Neuronal stem cell (in vitro differentiated cells): Measurements from ENCODE around the gene PAGE1.

Experiments
- DNase-seq: peaks from one replicate; pipeline ENCODE4 v3.0.0-alpha.2; 2013; ENCODE audit warnings: low spot score
- H2AFZ ChIP-seq: one replicate; pipeline ENCODE4 v1.6.1; 2013; ENCODE audit warnings: mild to moderate bottlenecking, low read length, inconsistent platforms
- H2AK5ac ChIP-seq: 2 replicates; pipeline ENCODE4 v1.6.1; 2013; ENCODE audit warnings: low read depth, mild to moderate bottlenecking, inconsistent platforms, low read length, moderate library complexity, mixed read lengths
- H2BK120ac ChIP-seq: 2 replicates; pipeline ENCODE4 v1.6.1; 2013; ENCODE audit warnings: low read depth, mild to moderate bottlenecking, inconsistent platforms, low read length, moderate library complexity, mixed read lengths
- H2BK12ac ChIP-seq: one replicate; pipeline ENCODE4 v1.6.1; 2013; ENCODE audit warnings: low read length, inconsistent platforms
- H2BK15ac ChIP-seq: 2 replicates; pipeline ENCODE4 v1.6.1; 2013; ENCODE audit warnings: mild to moderate bottlenecking, low read length, inconsistent platforms, mixed read lengths
- H2BK5ac ChIP-seq: one replicate; pipeline ENCODE4 v1.6.1; 2013; ENCODE audit warnings: inconsistent platforms, mild to moderate bottlenecking, low read length, moderate library complexity
- H3K14ac ChIP-seq: one replicate; pipeline ENCODE4 v1.6.1; 2013; ENCODE audit warnings: low read length, inconsistent platforms
- H3K18ac ChIP-seq: 2 replicates; pipeline ENCODE4 v1.6.1; 2013; ENCODE audit warnings: low read length, inconsistent platforms
- H3K23ac ChIP-seq: 2 replicates; pipeline ENCODE4 v1.6.1; 2013; ENCODE audit warnings: low read depth, mild to moderate bottlenecking, mixed read lengths, low read length, inconsistent platforms; ENCODE audit not compliant: poor library complexity
- H3K27ac ChIP-seq: replicated peaks from 3 replicates; pipeline ENCODE4 v1.5.1; 2013; ENCODE audit warnings: low read length, inconsistent platforms
- H3K27me3 ChIP-seq, 3 experiments: 2 replicates each; pipeline ENCODE4 v1.6.1; 2013; ENCODE audit warnings: low read length in 3 of 3, mild to moderate bottlenecking in 2 of 3, inconsistent platforms in 1 of 3, low read depth in 1 of 3, mixed read lengths in 1 of 3, moderate library complexity in 1 of 3; ENCODE audit not compliant: control insufficient read depth in 3 of 3, insufficient read depth in 3 of 3
- H3K36me3 ChIP-seq, 2 donors: replicated peaks in 1 of 2; 2 replicates each; pipeline ENCODE4 v1.6.1; 2013; ENCODE audit warnings: low read length in 2 of 2; ENCODE audit not compliant: control insufficient read depth in 2 of 2, insufficient read depth in 2 of 2
- H3K4ac ChIP-seq: 2 replicates; pipeline ENCODE4 v1.6.1; 2013; ENCODE audit warnings: inconsistent platforms, mild to moderate bottlenecking, low read length, moderate library complexity
- H3K4me1 ChIP-seq, 2 donors: 1 replicate in 1 of 2; 2 replicates in 1 of 2; pipeline ENCODE4 v1.6.1; 2013; ENCODE audit warnings: low read length in 2 of 2, low read depth in 1 of 2; ENCODE audit not compliant: control insufficient read depth in 2 of 2, insufficient read depth in 1 of 2
- H3K4me2 ChIP-seq: one replicate; pipeline ENCODE4 v1.6.1; 2013; ENCODE audit warnings: mild to moderate bottlenecking, low read length, inconsistent platforms; ENCODE audit not compliant: insufficient read depth, poor library complexity, severe bottlenecking
- H3K4me3 ChIP-seq, 2 donors: 2 replicates each; pipeline ENCODE4 v1.5.1; 2013; ENCODE audit warnings: low read length in 2 of 2, mild to moderate bottlenecking in 2 of 2, inconsistent platforms in 1 of 2, moderate library complexity in 1 of 2
- H3K79me1 ChIP-seq: one replicate; pipeline ENCODE4 v1.6.1; 2013; ENCODE audit warnings: low read depth, mild to moderate bottlenecking, inconsistent platforms, low read length, moderate library complexity
- H3K9ac ChIP-seq: one replicate; pipeline ENCODE4 v1.6.1; 2013; ENCODE audit warnings: mild to moderate bottlenecking, low read depth, low read length, inconsistent platforms; ENCODE audit not compliant: poor library complexity
- H3K9me3 ChIP-seq, 2 donors: replicated peaks in 1 of 2; 2 replicates each; pipeline versions ENCODE3 to v1.6.1; 2013; ENCODE audit warnings: low read length in 2 of 2, mild to moderate bottlenecking in 2 of 2, inconsistent platforms in 1 of 2, low read depth in 1 of 2, mixed read lengths in 1 of 2, moderate library complexity in 1 of 2; ENCODE audit not compliant: control insufficient read depth in 2 of 2, insufficient read depth in 1 of 2
- H4K8ac ChIP-seq: one replicate; pipeline ENCODE4 v1.6.1; 2013; ENCODE audit warnings: low read depth, mild to moderate bottlenecking, inconsistent platforms, low read length, moderate library complexity
- H4K91ac ChIP-seq: one replicate; pipeline ENCODE4 v1.6.1; 2013; ENCODE audit warnings: low read length, low read depth, mild to moderate bottlenecking, inconsistent platforms; ENCODE audit not compliant: poor library complexity
- WGBS, 2 donors: extraction: QIAGEN DNeasy Blood & Tissue Kit; methylation state at CpG; one replicate each; pipeline ENCODE4 v1.1.7; 2013; ENCODE audit warnings: missing lambda C conversion rate in 2 of 2, mixed read lengths in 1 of 2; ENCODE audit not compliant: insufficient read length in 2 of 2, insufficient replicate concordance in 1 of 2; ENCODE audit errors: extremely low coverage in 2 of 2; 5-methylcytosine and 5-hydroxymethylcytosine counted together

Gene PAGE1

GRCh38 chrX:49659771-49660170 is 36.0 kb downstream of the PAGE1 start:
- H3K9me3 ChIP-seq = no peaks in the 10 kb centered on the region
- H3K4me1 ChIP-seq = no peaks in the 10 kb centered on the region
- H3K18ac ChIP-seq = no peak overlapping the region
- H3K23ac ChIP-seq = no peak overlapping the region
- H2BK12ac ChIP-seq = no peak overlapping the region
- H3K9ac ChIP-seq = no peak overlapping the region
- no peak overlapping the region for H3K27ac ChIP-seq
- WGBS, 2 donors = no CpG with 5 or more reads among the region's 4 CpGs
- H4K8ac ChIP-seq = no peak overlapping the region
- no peak overlapping the region for H2AK5ac ChIP-seq
- no peak overlapping the region for H2BK5ac ChIP-seq
- H3K4me2 ChIP-seq = no peak overlapping the region
- H3K79me1 ChIP-seq = no peaks in the 10 kb centered on the region
- no peak overlapping the region for H3K4ac ChIP-seq
- H3K4me3 ChIP-seq = no peak overlapping the region
- H3K27me3 ChIP-seq = peaks cover 0 to 5% (median 0%) of the 10 kb centered on the region in 3 experiments
- no peak overlapping the region for H3K14ac ChIP-seq
- no peak overlapping the region for H2AFZ ChIP-seq
- no peak for DNase-seq
- H2BK15ac ChIP-seq = no peak overlapping the region
- H4K91ac ChIP-seq = no peak overlapping the region
- H3K36me3 ChIP-seq = no peaks in the 10 kb centered on the region
- H2BK120ac ChIP-seq = no peak overlapping the region

DNA sequence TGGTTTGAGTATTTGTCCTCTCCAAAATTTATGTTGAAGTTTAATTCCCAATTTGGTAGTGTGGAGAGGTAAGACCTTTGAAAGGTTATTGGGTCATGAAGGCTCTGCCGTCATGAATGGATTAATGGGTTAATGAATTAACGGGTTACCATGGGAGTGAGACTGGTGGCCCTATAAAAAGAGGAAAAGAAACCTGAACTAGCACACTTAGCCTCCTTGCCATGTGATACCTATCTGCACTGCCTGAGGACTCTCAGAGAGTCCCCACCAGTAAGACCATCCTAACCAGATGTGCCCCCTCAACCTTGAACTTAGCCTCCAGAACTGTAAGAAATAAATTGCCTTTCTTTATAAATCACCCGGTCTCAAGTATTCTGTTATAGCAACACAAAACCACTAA is 39.3 kb downstream of the PAGE1 start:
- Histone ChIP-seq H3K9me3 (no peaks in the 10 kb centered on the region), H3K4me3 (no peak overlapping the region), H3K36me3 (no peaks in the 10 kb centered on the region), H3K18ac (no peak overlapping the region), H3K14ac (no peak overlapping the region), H3K23ac (no peak overlapping the region), H3K4me2 (no peak overlapping the region), H3K9ac (no peak overlapping the region), H4K91ac (no peak overlapping the region), H2AK5ac (no peak overlapping the region), H3K27me3 (peaks cover 0 to 5% (median 0%) of the 10 kb centered on the region in 3 experiments), H2AFZ (no peak overlapping the region), H3K4ac (no peak overlapping the region), H2BK5ac (no peak overlapping the region), H3K4me1 (no peaks in the 10 kb centered on the region), H3K79me1 (no peaks in the 10 kb centered on the region), H2BK12ac (no peak overlapping the region), H2BK15ac (no peak overlapping the region), H4K8ac (no peak overlapping the region), H2BK120ac (no peak overlapping the region), H3K27ac (no peak overlapping the region)
- no CpG with 5 or more reads among the region's 3 CpGs for WGBS, 2 donors
- DNase-seq = no peak

GRCh38 chrX:49644991-49645637 is 50.7 kb downstream of the PAGE1 start:
- peaks cover 0 to 2% (median 0%) of the 10 kb centered on the region in 3 experiments for H3K27me3 ChIP-seq
- H2BK5ac ChIP-seq = no peak overlapping the region
- H3K4me2 ChIP-seq = no peak overlapping the region
- H4K8ac ChIP-seq = no peak overlapping the region
- H3K79me1 ChIP-seq = no peaks in the 10 kb centered on the region
- no peaks in the 10 kb centered on the region for H3K9me3 ChIP-seq
- H3K4me3 ChIP-seq = no peak overlapping the region
- H3K18ac ChIP-seq = no peak overlapping the region
- WGBS, 2 donors = no CpG with 5 or more reads among the region's 8 CpGs
- H3K36me3 ChIP-seq = no peaks in the 10 kb centered on the region
- H3K14ac ChIP-seq = no peak overlapping the region
- no peak overlapping the region for H2BK12ac ChIP-seq
- H4K91ac ChIP-seq = no peak overlapping the region
- no peak for DNase-seq
- no peak overlapping the region for H2BK15ac ChIP-seq
- no peak overlapping the region for H3K23ac ChIP-seq
- H2AFZ ChIP-seq = no peak overlapping the region
- no peak overlapping the region for H3K27ac ChIP-seq
- H3K9ac ChIP-seq = no peak overlapping the region
- no peak overlapping the region for H3K4ac ChIP-seq
- no peak overlapping the region for H2BK120ac ChIP-seq
- no peaks in the 10 kb centered on the region for H3K4me1 ChIP-seq
- no peak overlapping the region for H2AK5ac ChIP-seq
